Measurements from ENCODE around the gene LGR5. TPM values are rescaled to one million over a fixed set of nuclear protein-coding genes. Genes with fewer than 3 reads are reported as not detected.

Gene LGR5
- total and polyA plus RNA-seq, 9 of the 15 experiments (the other 6 are each of a cell fraction or from before 2014, with no cell fraction given) = not detected

DNA sequence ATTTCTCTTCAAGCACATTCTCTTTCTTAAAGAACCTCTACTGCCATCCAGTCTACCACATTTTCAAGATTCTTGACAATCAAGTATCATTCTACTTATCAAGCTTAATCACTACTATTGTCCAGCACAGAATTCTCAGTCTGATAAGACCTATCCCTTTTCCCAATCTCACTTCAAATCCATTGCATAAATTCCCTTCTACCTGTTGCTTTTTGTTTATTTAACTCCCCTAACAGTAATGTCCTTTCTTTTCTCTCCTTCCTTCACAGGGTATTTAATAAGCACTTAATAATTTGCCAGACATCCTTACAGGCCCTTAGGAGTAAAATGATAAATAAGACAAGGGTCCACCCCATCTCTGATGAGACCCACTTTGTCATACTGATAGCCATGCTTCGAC lies 182.3 kb downstream of the LGR5 start:
- H4K20me1 ChIP-seq (replicated peaks; ENCODE audit: control insufficient read depth, insufficient read depth, low read length) = no peaks in the 10 kb centered on the region
- no peak overlapping the region for H3K9ac ChIP-seq (ENCODE audit: insufficient read depth in 1 of 2, low read depth in 2 of 2, low read length in 2 of 2)
- in situ Hi-C loops (cut with MboI) (no loop called here), intact Hi-C loops (cut with micrococcal nuclease) (no loop called here)
- no peak for ATAC-seq
- no peaks in the 10 kb centered on the region for H3K9me1 ChIP-seq (ENCODE audit: control insufficient read depth, insufficient read depth, low read length)
- H3K27me3 ChIP-seq (ENCODE audit: control insufficient read depth in 2 of 2, insufficient read depth in 2 of 2, low read length in 2 of 2) = no peaks in the 10 kb centered on the region
- no peak overlapping the region for H3K27ac ChIP-seq (ENCODE audit: extremely low read depth, low read depth, low read length)
- POLR2A ChIA-PET = no interaction called here
- no peaks in the 10 kb centered on the region for H3K4me1 ChIP-seq (replicated peaks in 1 of 2; ENCODE audit: control insufficient read depth in 2 of 2, insufficient read depth in 2 of 2, low read length in 2 of 2)
- DNase-seq (ENCODE audit: extremely low read depth in 1 of 4, low spot score in 3 of 4) = no peak
- H3K4me3 ChIP-seq = no peak overlapping the region
- WGBS (ENCODE audit: insufficient coverage, low coverage, missing lambda C conversion rate) = 92% methylated on average over 1 of the region's 1 CpG
- no TSS peak for BruUV-seq (replicated peaks)
- H2AFZ ChIP-seq (ENCODE audit: low read depth, low read length) = no peak overlapping the region
- no peaks in the 10 kb centered on the region for H3K79me2 ChIP-seq (ENCODE audit: control insufficient read depth, insufficient read depth, low read length)
- TF ChIP-seq ZBED1 (IDR thresholded peaks at IDR 0.05) = no peak
- no peak for TF ChIP-seq NR1H2 (CRISPR knock-in tag; IDR thresholded peaks at IDR 0.05)
- TF ChIP-seq, protein P1, sequence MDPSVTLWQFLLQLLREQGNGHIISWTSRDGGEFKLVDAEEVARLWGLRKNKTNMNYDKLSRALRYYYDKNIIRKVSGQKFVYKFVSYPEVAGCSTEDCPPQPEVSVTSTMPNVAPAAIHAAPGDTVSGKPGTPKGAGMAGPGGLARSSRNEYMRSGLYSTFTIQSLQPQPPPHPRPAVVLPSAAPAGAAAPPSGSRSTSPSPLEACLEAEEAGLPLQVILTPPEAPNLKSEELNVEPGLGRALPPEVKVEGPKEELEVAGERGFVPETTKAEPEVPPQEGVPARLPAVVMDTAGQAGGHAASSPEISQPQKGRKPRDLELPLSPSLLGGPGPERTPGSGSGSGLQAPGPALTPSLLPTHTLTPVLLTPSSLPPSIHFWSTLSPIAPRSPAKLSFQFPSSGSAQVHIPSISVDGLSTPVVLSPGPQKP (CRISPR knock-in tag; IDR thresholded peaks at IDR 0.05) = no peak
- TF ChIP-seq ZNF239 (CRISPR knock-in tag; IDR thresholded peaks at IDR 0.05) = no peak
- TF ChIP-seq SPI1 (IDR thresholded peaks at IDR 0.05; ENCODE audit: borderline replicate concordance, low read depth, low read length) = no peak
- no peak for TF ChIP-seq TBL1XR1 (IDR thresholded peaks at IDR 0.05; ENCODE audit: low read length in 2 of 2)
- no peak for TF ChIP-seq CHD1 (IDR thresholded peaks at IDR 0.05; ENCODE audit: low read length)
- TF ChIP-seq, protein P2, sequence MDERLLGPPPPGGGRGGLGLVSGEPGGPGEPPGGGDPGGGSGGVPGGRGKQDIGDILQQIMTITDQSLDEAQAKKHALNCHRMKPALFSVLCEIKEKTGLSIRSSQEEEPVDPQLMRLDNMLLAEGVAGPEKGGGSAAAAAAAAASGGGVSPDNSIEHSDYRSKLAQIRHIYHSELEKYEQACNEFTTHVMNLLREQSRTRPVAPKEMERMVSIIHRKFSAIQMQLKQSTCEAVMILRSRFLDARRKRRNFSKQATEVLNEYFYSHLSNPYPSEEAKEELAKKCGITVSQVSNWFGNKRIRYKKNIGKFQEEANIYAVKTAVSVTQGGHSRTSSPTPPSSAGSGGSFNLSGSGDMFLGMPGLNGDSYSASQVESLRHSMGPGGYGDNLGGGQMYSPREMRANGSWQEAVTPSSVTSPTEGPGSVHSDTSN (CRISPR knock-in tag; IDR thresholded peaks at IDR 0.05; ENCODE audit: low read depth) = no peak
- TF ChIP-seq, protein P2 (tag; conservative IDR thresholded peaks at IDR 0.05; ENCODE audit: low read depth) = no peak
- no peak for TF ChIP-seq HDAC2 (IDR thresholded peaks at IDR 0.05)
- TF ChIP-seq, protein P3, sequence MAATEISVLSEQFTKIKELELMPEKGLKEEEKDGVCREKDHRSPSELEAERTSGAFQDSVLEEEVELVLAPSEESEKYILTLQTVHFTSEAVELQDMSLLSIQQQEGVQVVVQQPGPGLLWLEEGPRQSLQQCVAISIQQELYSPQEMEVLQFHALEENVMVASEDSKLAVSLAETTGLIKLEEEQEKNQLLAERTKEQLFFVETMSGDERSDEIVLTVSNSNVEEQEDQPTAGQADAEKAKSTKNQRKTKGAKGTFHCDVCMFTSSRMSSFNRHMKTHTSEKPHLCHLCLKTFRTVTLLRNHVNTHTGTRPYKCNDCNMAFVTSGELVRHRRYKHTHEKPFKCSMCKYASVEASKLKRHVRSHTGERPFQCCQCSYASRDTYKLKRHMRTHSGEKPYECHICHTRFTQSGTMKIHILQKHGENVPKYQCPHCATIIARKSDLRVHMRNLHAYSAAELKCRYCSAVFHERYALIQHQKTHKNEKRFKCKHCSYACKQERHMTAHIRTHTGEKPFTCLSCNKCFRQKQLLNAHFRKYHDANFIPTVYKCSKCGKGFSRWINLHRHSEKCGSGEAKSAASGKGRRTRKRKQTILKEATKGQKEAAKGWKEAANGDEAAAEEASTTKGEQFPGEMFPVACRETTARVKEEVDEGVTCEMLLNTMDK (IDR thresholded peaks at IDR 0.05; ENCODE audit: borderline replicate concordance, insufficient read depth, low read depth, low read length, poor library complexity, severe bottlenecking) = no peak
- no peak for TF ChIP-seq SIX5 (IDR thresholded peaks at IDR 0.05; ENCODE audit: borderline replicate concordance in 1 of 2, insufficient read depth in 1 of 2, low read depth in 1 of 2, low read length in 2 of 2)
- no peak for FAIRE-seq
- no peak overlapping the region for H3K4me2 ChIP-seq (ENCODE audit: insufficient read depth, low read length)
- H3K9me3 ChIP-seq (replicated peaks; ENCODE audit: control insufficient read depth, insufficient read depth, low read depth, low read length) = no peaks in the 10 kb centered on the region
- CTCF ChIA-PET (ENCODE audit: low intra/inter-chr PET ratio) = no interaction called here
- peaks cover 97% of the 10 kb centered on the region for H3K36me3 ChIP-seq (ENCODE audit: control insufficient read depth, insufficient read depth, low read length)

All from K562 (cell line).